Neural cell (in vitro differentiated cells): ENCODE data around the gene WRNIP1. TPM values are rescaled to one million over a fixed set of nuclear protein-coding genes. Genes with fewer than 3 reads are reported as not detected.

Experiments
- H2AFZ ChIP-seq: fragments of 200-600, 300-800 bp; sonication (generic), shearing (Covaris generic); 2 replicates; pipeline ENCODE4 v1.6.0; 2014; ENCODE audit warnings: low read depth, mild to moderate bottlenecking, antibody characterized with exemption, low read length, moderate library complexity
- H3F3A ChIP-seq: fragments of 200-600 bp; shearing (Covaris generic); 2 replicates; pipeline ENCODE4 v1.6.1; 2016; ENCODE audit warnings: mild to moderate bottlenecking, moderate library complexity, mixed read lengths, antibody characterized with exemption, low read length; ENCODE audit not compliant: insufficient read depth, poor library complexity, severe bottlenecking
- H3K27ac ChIP-seq: fragments of 200-600, 300-800 bp; sonication (generic), shearing (Covaris generic); 2 replicates; pipeline ENCODE4 v1.5.1; 2014; ENCODE audit warnings: mild to moderate bottlenecking, low read length, moderate library complexity
- H3K27me3 ChIP-seq: fragments of 300-800, 200-600 bp; sonication (generic), shearing (Covaris generic); 2 replicates; pipeline ENCODE4 v1.6.0; 2014; ENCODE audit warnings: mild to moderate bottlenecking, low read depth, low read length, moderate library complexity; ENCODE audit not compliant: insufficient read depth
- H3K36me3 ChIP-seq: fragments of 300-800, 200-600 bp; sonication (generic), shearing (Covaris generic); 2 replicates; pipeline ENCODE4 v1.5.1; 2014; ENCODE audit warnings: mild to moderate bottlenecking, antibody characterized with exemption, low read length, moderate library complexity; ENCODE audit not compliant: insufficient read depth
- H3K4me2 ChIP-seq: fragments of 300-800, 200-600 bp; sonication (generic), shearing (Covaris generic); 2 replicates; pipeline ENCODE4 v1.6.0; 2014; ENCODE audit warnings: mild to moderate bottlenecking, low read length
- H3K4me3 ChIP-seq: fragments of 300-800, 200-600 bp; sonication (generic), shearing (Covaris generic); 2 replicates; pipeline ENCODE4 v1.5.1; 2014; ENCODE audit warnings: mild to moderate bottlenecking, low read length, moderate library complexity
- H3K79me2 ChIP-seq: fragments of 200-600 bp; shearing (Covaris generic); replicated peaks from 2 replicates; pipeline ENCODE4 v1.6.0; 2014; ENCODE audit warnings: mild to moderate bottlenecking, low read length, moderate library complexity; ENCODE audit not compliant: insufficient read depth
- H3K9ac ChIP-seq: fragments of 300-800, 200-600 bp; sonication (generic), shearing (Covaris generic); 2 replicates; pipeline ENCODE4 v1.6.1; 2016; ENCODE audit warnings: mild to moderate bottlenecking, low read length, mixed read lengths
- H3K9me2 ChIP-seq: fragments of 200-600 bp; shearing (Covaris generic); 2 replicates; pipeline ENCODE4 v1.6.1; 2016; ENCODE audit warnings: mild to moderate bottlenecking, low read length, mixed read lengths; ENCODE audit not compliant: insufficient read depth
- H3K9me3 ChIP-seq: fragments of 200-600, 300-800 bp; sonication (generic), shearing (Covaris generic); 2 replicates; pipeline ENCODE4 v1.6.1; 2016; ENCODE audit warnings: mild to moderate bottlenecking, mixed run types, low read length, moderate library complexity, mixed read lengths
- H4K20me1 ChIP-seq: fragments of 200-600 bp; shearing (Covaris generic); 2 replicates; pipeline ENCODE4 v1.6.1; 2016; ENCODE audit warnings: mild to moderate bottlenecking, mixed run types; ENCODE audit not compliant: insufficient read depth
- CTCF ChIP-seq: fragments of 450-650 bp; IDR thresholded peaks from 2 replicates; pipeline ENCODE4 v1.5.1; 2014; ENCODE audit warnings: antibody characterized with exemption, mild to moderate bottlenecking, moderate library complexity; ENCODE audit not compliant: poor library complexity, severe bottlenecking
- EP300 ChIP-seq: fragments of 450-650 bp; conservative IDR thresholded peaks from 2 replicates; pipeline ENCODE4 v1.6.1; 2014; ENCODE audit warnings: antibody characterized with exemption, mild to moderate bottlenecking, moderate library complexity; ENCODE audit not compliant: poor library complexity, severe bottlenecking
- EZH2 ChIP-seq: fragments of 200-600, 300-800 bp; shearing (Covaris generic), sonication (generic); IDR thresholded peaks from 2 replicates; pipeline ENCODE4 v1.6.1; 2014; ENCODE audit warnings: antibody characterized with exemption, low read length, borderline replicate concordance, mild to moderate bottlenecking; ENCODE audit not compliant: insufficient read depth, poor library complexity, severe bottlenecking
- MXI1 ChIP-seq: fragments of 450-650 bp; conservative IDR thresholded peaks from 2 replicates; pipeline ENCODE4 v1.6.1; 2014; ENCODE audit warnings: antibody characterized with exemption, mild to moderate bottlenecking; ENCODE audit not compliant: poor library complexity, severe bottlenecking
- POLR2AphosphoS5 ChIP-seq: IDR thresholded peaks from 2 replicates; pipeline ENCODE4 v1.6.1; 2012
- RAD21 ChIP-seq: fragments of 450-650 bp; conservative IDR thresholded peaks from 2 replicates; pipeline ENCODE4 v1.6.1; 2014; ENCODE audit warnings: antibody characterized with exemption, mild to moderate bottlenecking, moderate library complexity
- SMC3 ChIP-seq: fragments of 450-650 bp; conservative IDR thresholded peaks from 2 replicates; pipeline ENCODE4 v1.6.1; 2014; ENCODE audit warnings: antibody characterized with exemption, mild to moderate bottlenecking, moderate library complexity; ENCODE audit not compliant: poor library complexity
- TAF1 ChIP-seq: IDR thresholded peaks from 2 replicates; pipeline ENCODE4 v1.6.1; 2012; ENCODE audit warnings: low read depth
- polyA plus RNA-seq: library from polyadenylated mRNA; depleted of rRNA; stranded (reverse); fragments of >200 nt; gene quantifications from 2 replicates; pipeline ENCODE4 v1.2.3, GENCODE V29; 2014
- TF ChIP-seq, protein P1 (sequence below): IDR thresholded peaks from 2 replicates; pipeline ENCODE4 v1.6.1; 2012; ENCODE audit warnings: borderline replicate concordance

The WRNIP1 gene
- polyA plus RNA-seq, 1 donor from 2014 or later = 93.7 TPM

DNA sequence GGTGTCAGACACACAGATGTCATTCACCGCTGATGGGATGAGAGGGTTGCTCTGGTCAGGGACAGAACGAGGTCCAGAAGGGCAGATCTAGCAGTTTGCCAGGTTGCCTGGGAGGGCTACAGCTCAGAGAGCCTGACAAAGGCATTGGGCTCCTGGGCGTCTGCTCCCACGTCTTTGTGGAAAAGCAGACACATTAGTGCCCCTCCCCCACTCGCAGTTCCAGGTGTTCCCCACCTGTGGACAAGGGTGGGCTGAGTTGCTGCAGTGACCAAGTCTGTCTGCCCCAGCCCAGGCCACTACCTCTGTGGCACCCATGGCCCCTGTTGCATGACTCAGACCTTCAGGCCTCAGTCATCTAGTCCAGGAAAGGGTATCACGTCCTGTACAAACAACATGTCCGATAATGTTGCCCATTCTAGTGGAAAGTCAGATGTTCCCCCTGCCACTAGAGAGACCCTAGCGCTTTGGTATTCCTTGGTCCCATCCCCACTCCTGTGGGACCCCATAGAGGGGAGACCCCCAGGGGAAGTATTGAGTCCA lies 37.4 kb downstream of the WRNIP1 start:
- Histone ChIP-seq H3K27me3 (no peaks in the 10 kb centered on the region), H3F3A (no peaks in the 10 kb centered on the region), H3K9me2 (no peaks in the 10 kb centered on the region), H3K79me2 (no peaks in the 10 kb centered on the region), H3K27ac (no peak overlapping the region), H2AFZ (no peak overlapping the region), H4K20me1 (no peaks in the 10 kb centered on the region), H3K36me3 (no peaks in the 10 kb centered on the region), H3K9ac (no peak overlapping the region), H3K4me3 (no peak overlapping the region), H3K4me2 (no peak overlapping the region), H3K9me3 (no peaks in the 10 kb centered on the region)
- TF ChIP-seq RAD21 (no peak), EZH2 (no peak), POLR2AphosphoS5 (no peak), TAF1 (no peak), SMC3 (no peak), MXI1 (no peak), EP300 (no peak), CTCF (no peak)
- TF ChIP-seq, protein P1, sequence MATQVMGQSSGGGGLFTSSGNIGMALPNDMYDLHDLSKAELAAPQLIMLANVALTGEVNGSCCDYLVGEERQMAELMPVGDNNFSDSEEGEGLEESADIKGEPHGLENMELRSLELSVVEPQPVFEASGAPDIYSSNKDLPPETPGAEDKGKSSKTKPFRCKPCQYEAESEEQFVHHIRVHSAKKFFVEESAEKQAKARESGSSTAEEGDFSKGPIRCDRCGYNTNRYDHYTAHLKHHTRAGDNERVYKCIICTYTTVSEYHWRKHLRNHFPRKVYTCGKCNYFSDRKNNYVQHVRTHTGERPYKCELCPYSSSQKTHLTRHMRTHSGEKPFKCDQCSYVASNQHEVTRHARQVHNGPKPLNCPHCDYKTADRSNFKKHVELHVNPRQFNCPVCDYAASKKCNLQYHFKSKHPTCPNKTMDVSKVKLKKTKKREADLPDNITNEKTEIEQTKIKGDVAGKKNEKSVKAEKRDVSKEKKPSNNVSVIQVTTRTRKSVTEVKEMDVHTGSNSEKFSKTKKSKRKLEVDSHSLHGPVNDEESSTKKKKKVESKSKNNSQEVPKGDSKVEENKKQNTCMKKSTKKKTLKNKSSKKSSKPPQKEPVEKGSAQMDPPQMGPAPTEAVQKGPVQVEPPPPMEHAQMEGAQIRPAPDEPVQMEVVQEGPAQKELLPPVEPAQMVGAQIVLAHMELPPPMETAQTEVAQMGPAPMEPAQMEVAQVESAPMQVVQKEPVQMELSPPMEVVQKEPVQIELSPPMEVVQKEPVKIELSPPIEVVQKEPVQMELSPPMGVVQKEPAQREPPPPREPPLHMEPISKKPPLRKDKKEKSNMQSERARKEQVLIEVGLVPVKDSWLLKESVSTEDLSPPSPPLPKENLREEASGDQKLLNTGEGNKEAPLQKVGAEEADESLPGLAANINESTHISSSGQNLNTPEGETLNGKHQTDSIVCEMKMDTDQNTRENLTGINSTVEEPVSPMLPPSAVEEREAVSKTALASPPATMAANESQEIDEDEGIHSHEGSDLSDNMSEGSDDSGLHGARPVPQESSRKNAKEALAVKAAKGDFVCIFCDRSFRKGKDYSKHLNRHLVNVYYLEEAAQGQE = no peak

DNA sequence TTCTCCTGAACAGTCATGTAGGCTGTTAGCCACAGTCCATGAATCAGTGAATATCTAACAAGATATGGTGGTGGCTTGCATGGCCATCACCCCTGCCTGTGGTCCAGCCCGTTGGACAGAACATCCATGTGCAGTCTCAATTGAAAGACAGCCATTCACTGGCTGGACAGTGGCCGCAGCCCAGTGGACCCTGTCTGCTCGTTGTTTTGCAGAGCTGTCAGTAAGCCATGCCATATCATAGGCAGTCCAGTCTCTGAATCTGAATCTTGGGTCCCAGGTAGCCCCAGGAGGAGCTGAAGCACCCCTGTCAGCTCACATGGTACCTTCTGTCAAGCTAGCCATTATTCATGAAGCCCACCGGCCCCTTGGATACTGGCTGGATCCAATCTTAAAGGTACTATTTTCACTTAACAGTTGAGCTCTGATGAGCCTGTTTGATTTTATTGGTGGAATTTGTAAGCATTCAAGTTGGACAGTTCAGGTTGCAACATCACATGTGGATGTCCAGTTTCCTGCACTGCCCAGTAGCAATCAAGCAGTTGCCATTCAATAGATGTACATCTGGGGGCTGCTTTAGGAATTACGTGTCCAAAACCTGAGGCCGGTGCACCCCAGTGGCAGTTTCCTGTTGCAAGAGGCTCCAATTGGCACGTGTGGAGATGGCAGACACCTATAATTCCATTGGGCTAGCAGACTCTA lies 38.7 kb downstream of the WRNIP1 start:
- H3K9me2 ChIP-seq = no peaks in the 10 kb centered on the region
- no peaks in the 10 kb centered on the region for H3F3A ChIP-seq
- H4K20me1 ChIP-seq = no peaks in the 10 kb centered on the region
- no peak overlapping the region for H3K27ac ChIP-seq
- no peak overlapping the region for H3K4me3 ChIP-seq
- H3K9ac ChIP-seq = no peak overlapping the region
- no peak overlapping the region for H2AFZ ChIP-seq
- no peaks in the 10 kb centered on the region for H3K9me3 ChIP-seq
- H3K27me3 ChIP-seq = no peaks in the 10 kb centered on the region
- TF ChIP-seq EZH2 (no peak), EP300 (no peak), MXI1 (no peak), SMC3 (no peak), RAD21 (no peak), POLR2AphosphoS5 (no peak), TAF1 (no peak), CTCF (no peak)
- TF ChIP-seq, protein P1 = no peak
- no peaks in the 10 kb centered on the region for H3K36me3 ChIP-seq
- H3K79me2 ChIP-seq = no peaks in the 10 kb centered on the region
- no peak overlapping the region for H3K4me2 ChIP-seq
